ENCODE data around the gene UBE2O.

UBE2O gene

DNA sequence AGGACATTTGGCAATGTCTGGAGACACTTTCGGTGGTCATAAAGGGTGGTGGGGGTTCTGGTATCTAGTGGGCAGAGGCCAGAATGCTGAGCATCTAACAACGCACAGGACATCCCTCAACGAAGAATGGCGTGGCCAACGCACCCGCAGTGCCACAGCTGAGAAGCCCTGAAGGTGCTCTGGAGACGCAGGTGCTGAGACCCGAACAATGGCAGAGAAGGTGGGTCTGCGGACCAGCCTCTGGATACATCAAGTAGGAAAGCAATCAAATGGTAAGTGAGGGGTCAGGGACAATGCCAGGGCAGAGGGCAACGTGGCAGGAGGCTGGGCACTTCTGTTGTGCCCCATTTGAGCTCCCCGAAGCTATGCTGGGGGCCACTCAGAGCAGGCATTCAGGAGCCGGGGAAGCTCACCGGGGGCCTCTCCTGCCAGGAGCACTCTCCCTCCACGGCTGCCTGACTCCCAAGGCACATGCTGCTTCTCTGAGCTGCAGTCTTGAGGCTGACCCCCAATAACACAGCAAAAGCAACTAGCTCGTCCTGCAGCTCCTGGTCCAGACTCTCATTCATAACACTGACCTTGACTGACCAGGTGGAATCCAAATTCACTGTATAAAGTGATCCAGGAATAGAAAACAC, 42.5 kb downstream of the UBE2O start:
- no peak for DNase-seq

GRCh38 chr17:76408037-76408849, 44.7 kb downstream of the UBE2O start:
- DNase-seq = peak; percentile 44

DNA sequence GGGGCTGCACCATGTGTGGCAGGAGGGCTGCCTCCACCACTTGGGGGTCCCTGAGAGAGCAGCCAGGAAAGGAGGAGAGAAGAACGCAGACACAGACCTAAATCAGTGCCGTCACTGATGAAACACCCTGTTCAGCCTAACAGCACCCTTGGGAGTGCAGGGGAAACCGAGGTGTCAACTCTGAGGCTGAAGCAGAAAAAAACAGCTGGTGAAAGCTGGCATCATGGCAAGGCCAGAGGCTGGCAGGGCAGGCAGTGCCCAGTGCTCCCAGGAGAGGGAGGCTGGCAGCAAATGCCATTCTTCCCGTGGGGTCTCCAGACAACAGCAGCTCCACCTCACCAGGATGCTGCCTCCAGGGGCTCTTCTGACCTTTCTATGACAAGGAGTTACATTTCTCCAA, 45.4 kb downstream of the UBE2O start:
- DNase-seq = no peak

DNA sequence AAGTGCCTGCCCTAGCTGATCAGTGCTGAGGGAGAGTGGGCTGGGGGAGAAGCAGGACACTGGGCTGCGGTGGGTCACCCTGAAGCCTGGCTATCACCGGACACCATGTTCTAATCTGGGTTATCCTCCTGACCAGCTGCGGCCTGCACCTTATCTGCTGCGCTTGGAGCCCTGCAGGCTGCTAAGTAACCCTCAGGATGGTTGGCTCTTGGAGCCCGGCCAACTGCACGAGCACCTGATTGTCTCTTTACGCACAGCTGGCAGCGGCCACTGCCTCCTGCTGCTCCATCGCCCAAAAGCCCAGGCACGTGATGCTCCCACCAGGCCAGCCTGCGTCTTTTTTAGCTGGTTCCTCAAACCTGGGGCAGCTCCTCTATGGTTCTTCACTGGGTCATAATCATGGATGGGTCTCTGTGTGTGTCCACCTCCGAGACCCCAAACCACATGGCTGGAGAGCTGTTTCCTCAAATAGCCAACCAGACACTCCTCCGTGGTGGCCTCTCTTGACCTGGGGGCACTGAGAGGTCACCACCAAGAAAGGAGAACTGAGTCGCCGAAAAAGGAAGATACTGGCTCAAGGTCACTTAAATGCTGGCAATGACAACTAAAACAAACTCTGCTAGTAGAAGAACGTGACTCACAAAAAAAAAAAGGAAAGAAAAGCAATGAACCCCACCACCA, 46.8 kb downstream of the UBE2O start:
- DNase-seq = no peak

DNA sequence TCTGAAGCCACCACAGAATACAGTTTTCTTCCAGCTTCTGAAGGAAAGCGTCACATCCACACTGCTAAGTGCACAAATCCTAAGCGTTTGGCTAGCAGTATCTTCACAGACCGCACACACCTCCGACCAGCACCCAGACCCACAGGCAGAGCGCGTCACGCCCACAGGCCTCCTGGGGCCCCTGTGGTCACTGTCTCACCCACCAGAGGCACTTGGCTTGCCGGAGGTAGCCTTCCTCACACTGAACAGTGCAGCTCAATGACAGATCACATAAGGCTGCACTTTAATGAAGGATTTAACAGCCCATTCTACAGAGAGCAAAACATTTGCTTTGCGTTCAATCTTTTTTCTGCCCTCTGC, 47.4 kb downstream of the UBE2O start:
- no peak for DNase-seq

GRCh38 chr17:76404976-76405563, 47.9 kb downstream of the UBE2O start:
- DNase-seq = no peak

- DNase-seq = no peak
Observed at GRCh38 chr17:76404256-76404655, 48.7 kb downstream of the UBE2O start.

DNA sequence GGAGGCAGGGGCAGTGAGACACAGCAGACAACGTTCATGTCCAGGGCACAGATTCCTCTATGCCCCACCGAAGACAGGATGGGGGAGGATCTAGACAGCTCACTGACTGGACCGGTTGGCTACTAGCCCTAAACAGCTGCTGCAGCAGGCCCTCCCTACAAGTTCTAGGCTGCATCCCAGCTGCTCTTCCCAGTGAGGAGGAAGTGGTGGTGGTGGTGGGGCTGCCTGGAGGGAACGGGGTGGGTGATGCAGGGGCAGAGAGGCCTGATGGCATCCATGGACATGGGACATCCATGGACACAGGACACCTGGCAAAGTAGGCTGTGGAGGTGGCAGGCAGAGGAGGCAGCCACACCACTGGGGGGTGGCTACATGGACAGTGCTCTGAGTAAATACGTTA, 50.2 kb downstream of the UBE2O start:
- no peak for DNase-seq

- no peak for DNase-seq
Observed at GRCh38 chr17:76399175-76400172, 53.5 kb downstream of the UBE2O start.

DNA sequence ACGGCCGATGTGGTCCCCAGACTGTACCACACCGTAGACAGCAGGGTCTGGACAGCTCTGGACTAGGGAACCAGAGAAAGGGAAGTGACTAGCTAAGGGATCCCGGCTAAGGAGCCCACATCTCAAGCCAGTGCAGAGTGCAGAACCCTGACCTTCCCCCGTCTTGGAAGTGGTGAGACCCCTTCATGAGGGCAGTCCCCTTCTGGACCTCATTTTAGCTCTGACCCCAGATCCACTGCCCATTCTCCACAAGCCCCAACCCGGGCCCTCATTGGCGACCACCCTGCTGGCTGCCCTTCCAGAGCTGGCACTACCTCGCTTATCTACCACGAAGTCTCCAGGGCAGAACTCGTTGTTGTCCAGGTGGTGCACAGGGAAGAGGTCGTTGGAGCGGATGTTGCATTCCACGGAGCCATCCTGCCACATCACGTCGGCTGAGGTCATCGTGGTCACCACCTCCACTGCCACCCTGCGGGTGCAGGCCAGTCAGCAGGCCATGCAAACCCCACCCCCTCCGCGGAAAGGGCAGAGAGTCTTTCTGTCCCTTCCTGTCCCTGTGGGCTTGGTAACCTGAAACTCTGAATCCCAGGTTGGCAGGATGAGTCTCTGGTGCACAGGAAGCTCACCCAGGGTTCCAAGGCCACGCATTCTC, 54.3 kb downstream of the UBE2O start:
- DNase-seq = no peak

GRCh38 chr17:76397687-76398522, 55.0 kb downstream of the UBE2O start:
- DNase-seq = peak; percentile 65

DNA sequence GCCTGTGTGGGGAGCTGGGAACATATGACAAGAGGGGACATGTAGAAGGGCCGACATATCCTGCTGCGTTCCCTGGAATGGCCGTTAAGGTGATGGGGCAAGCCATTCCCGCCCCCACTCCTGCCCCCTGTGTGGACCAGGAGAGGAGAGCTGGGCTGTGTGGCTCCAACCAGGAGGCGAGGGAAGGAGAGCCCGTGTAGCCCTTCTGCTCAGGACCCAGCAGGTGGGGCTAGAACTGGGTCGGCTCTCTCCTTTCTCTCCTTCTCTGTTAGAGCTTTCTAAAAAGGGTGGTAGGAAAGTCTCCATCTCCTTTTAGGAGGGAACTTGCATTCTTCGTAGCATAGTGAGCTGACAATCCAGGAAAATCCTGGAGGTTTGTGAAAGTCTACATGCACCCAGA, 55.8 kb downstream of the UBE2O start:
- DNase-seq = no peak

DNA sequence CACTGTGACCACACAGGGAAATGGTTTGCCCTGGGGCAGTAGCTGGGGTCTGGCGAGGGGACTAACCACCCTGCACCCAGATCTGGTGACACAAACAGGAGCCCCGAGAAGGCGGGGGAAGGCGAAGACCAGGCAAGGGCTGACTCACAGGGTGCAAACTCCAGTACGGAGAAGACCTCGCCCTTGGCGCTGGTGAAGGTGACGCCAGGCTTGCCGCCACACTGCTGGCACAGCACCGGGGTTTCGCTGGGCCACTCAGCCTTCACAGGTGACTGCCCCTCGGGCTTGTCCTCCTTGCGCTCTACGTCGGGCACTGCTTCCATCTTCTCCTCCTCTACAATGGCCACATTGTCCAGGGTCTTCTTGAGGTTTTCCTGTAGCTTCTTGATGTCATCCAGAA, 57.0 kb downstream of the UBE2O start:
- DNase-seq = no peak

DNA sequence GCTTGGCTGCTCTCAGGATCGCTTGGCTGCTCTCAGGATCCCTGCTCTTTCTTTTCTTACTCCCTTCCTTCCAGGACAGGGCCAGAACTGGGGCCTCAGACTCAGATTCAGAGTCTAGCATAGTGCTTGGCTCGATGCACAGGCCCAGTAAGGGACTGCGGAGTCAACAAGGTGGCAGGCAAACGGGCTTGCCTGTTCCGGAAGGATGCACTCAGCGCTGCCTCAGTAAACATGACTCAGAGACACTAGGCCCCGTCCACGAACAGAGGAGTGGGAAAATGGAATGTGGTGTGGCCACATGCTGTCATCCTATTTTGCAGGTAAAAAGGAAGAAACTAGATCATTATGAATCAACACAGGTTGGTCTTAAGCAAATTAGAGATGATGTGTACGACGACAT, 58.8 kb downstream of the UBE2O start:
- no peak for DNase-seq

DNA sequence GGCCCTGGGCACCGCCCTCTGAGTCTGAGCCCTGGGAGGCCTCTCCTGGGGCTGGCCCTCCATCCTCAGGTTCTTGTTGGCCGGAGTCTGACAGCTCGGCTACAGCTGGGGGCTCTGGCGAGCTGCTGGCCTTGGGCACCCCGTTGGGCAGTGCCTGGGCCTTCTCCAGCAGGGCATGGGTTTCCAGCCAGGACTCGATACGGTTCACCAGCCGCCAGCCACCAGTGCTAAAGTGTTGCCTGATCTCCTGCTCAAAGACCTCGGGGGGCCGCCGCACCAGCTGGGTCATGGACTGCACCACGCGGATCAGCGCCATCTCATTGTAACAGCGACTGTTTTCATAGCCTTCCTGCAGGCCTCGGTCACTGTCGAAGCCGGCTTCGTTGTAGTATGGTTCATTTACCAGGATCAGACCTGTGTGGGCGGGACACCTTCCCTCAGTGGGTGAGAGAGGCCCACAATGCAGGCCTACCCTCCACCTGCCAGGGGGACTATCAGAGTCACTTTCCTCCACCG, 61.7 kb downstream of the UBE2O start:
- DNase-seq = no peak

GRCh38 chr17:76390003-76390421, 62.9 kb downstream of the UBE2O start:
- no peak for DNase-seq

GRCh38 chr17:76388966-76389888, 63.7 kb downstream of the UBE2O start:
- no peak for DNase-seq

DNA sequence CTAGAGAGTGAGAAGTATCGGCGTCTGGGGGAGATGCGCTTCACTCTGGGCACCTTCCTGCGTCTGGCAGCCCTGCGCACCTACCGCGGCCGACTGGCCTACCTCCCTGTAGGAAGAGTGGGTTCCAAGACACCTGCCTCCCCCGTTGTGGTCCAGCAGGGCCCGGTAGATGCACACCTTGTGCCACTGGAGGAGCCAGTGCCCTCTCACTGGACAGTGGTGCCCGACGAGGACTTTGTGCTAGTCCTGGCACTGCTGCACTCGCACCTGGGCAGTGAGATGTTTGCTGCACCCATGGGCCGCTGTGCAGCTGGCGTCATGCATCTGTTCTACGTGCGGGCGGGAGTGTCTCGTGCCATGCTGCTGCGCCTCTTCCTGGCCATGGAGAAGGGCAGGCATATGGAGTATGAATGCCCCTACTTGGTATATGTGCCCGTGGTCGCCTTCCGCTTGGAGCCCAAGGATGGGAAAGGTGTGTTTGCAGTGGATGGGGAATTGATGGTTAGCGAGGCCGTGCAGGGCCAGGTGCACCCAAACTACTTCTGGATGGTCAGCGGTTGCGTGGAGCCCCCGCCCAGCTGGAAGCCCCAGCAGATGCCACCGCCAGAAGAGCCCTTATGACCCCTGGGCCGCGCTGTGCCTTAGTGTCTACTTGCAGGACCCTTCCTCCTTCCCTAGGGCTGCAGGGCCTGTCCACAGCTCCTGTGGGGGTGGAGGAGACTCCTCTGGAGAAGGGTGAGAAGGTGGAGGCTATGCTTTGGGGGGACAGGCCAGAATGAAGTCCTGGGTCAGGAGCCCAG, 65.8 kb downstream of the UBE2O start:
- no peak for DNase-seq

All from NK-92 treated with Interleukin-12 subunit alpha and Interleukin-12 subunit beta, amount 100 ng/mL, for 24 hours (cell line).